Fibroblast of the aortic adventitia (primary cell): ENCODE data around the gene THG1L. TPM values are rescaled to one million over a fixed set of nuclear protein-coding genes. Genes with fewer than 3 reads are reported as not detected.

Experiments used
- DNase-seq: peaks from one replicate; pipeline ENCODE4 v3.0.0-alpha.2; 2010; ENCODE audit warnings: low read depth
- H3K4me3 ChIP-seq: 2 replicates; pipeline ENCODE4 v1.5.1; 2011; ENCODE audit warnings: low read depth, mild to moderate bottlenecking, control low read depth, low read length, moderate library complexity
- CTCF ChIP-seq: IDR thresholded peaks from 2 replicates; pipeline ENCODE4 v1.5.1; 2011; ENCODE audit warnings: mild to moderate bottlenecking, low read length, control low read depth, inconsistent platforms; ENCODE audit not compliant: insufficient read depth
- total RNA-seq: library from RNA; depleted of rRNA; stranded (reverse); fragments of >200 nt; gene quantifications from 2 replicates; pipeline ENCODE4 v1.2.3, GENCODE V29; 2012; ENCODE audit warnings: low replicate concordance

The THG1L gene
- total RNA-seq, 1 donor = 18.2 TPM

DNA sequence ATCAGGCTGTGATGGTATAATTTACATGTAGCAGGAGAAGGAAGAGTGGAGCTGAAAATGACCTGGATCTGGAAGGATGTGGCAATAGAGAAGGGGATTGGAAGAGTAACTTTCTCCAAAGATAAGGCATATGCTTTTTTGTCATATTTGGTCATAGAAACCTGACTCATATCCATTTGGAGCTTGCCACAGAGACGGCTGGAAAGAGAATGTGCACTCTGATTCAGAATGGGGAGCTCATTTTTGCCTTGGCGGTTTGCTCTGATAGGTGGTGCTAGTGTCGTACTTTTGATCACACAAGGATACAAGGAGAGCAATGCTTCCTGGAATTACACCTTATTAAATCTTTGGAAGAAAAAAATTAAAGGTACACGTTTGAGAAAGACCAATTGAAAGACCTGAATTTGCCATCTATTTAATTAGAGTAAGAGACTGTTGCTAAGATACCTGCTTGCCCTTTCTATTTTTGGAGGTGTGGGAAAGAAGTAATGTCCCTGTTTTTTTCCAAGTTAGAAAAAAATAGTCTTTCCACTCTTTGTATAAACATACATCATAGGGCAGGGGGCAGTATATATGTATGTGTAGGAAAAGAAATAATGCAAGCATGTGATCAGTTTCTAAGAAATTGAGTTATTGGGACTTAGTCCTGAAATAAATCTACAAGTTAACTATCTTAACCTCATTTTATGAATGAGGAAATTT is 17.7 kb downstream of the THG1L start:
- DNase-seq = peak; percentile 88
- no peak for TF ChIP-seq CTCF
- no peak overlapping the region for H3K4me3 ChIP-seq

DNA sequence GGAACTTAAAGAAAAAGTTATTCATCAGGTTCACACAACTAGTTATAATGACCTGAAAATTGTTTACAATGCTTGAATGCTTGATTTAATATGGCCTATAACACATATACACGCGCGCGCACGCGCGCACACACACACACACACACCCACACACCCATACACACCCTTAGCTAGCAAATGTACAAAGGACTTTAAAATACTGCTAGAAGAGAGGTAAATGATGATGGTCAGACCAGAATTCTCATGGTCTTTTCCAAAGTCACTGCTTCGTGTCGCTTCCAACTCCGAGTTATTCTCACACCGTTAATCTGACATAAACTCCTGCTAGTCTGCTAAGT is 18.2 kb downstream of the THG1L start:
- TF ChIP-seq CTCF = no peak
- DNase-seq = no peak
- no peak overlapping the region for H3K4me3 ChIP-seq

GRCh38 chr5:157750320-157750719 is 19.1 kb downstream of the THG1L start:
- no peak for TF ChIP-seq CTCF
- peak; percentile 32 for DNase-seq
- H3K4me3 ChIP-seq = no peak overlapping the region

- no peak overlapping the region for H3K4me3 ChIP-seq
- no peak for TF ChIP-seq CTCF
- no peak for DNase-seq
These were observed 24.9 kb downstream of the THG1L start for GRCh38 chr5:157756122-157756521.

DNA sequence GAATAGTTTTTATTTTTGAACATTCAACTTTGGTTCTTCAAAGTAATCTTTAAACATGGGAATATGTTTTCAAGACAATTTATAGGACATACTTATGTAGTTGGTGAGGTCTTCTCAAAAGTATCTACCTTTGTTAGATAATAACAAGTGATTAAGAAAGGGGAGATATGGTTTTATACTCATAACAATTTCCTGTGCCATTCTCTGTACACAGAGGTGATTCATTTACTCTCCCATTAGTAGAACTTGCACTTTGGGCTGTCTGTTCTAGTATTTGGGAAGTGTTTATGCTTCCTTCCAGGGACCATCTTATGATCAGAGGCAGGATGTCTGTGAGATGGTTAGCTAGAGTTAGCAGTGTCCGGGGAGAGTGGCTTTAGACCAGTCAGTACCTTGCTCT is 27.5 kb downstream of the THG1L start:
- no peak for TF ChIP-seq CTCF
- no peak for DNase-seq
- no peak overlapping the region for H3K4me3 ChIP-seq

DNA sequence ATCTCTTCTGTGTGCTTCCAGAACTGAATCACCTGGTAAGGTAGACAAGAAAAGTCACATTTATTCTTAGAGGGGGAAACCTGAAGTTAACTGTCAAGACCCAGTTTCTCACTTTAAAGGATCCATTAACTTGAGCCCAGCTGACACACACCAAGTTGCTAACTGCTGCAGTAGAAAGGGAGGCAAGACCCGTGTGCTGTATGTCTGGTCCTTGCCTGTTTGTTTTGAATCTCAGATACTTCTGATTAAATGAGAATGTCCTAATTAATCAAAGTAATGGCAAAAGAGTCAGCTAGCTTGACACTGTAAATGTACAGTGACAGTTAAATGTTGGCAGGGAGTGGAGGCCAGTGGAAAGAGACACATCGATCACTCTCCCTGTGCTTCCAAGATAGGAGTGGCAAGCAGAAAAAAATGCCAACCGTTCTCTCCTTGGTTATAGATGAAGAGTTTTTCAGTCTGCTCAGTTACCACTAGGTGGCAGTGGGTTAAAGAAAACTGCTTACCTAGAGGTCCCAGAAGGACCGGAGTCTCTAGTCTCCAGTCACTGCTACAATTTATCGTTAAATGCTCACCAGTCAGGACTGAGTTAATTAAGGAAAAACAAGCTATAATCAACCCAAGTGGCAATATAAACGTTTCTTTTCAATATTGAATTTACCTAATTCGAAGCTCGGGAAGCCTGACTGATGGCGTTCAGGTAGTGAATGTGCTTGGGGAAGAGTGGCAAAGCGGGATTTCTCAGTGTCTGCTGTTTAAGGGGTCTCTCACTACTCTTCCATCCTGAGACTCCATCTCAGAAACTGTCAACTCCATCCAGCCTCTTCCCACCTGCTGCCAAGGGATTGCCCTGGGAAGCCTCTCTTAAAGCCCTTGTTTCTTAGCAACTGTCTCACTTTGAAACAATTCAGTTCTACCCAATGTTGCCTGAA is 30.7 kb downstream of the THG1L start:
- DNase-seq = peak; percentile 77
- peak; percentile 77 for TF ChIP-seq CTCF

More for the DNA sequence above, 30.7 kb downstream of the THG1L start:
- no peak overlapping the region for H3K4me3 ChIP-seq
